K562 (cell line): Measurements from ENCODE around the gene MTIF3. TPM values are rescaled to one million over a fixed set of nuclear protein-coding genes. Genes with fewer than 3 reads are reported as not detected.

Experiments used
- CBFA2T3 ChIP-seq: fragments of 450-650 bp; IDR thresholded peaks from 2 replicates; pipeline ENCODE4 v1.6.1; 2017
- DMBX1 ChIP-seq: fragments of 250-450 bp; sonication (Bioruptor Pico); IDR thresholded peaks from 2 replicates; pipeline ENCODE4 v1.8.0; 2022; ENCODE audit warnings: inconsistent platforms, mild to moderate bottlenecking, moderate library complexity, borderline replicate concordance
- DPF2 ChIP-seq: fragments of 450-650 bp; IDR thresholded peaks from 2 replicates; pipeline ENCODE4 v1.6.1; 2016
- GTF2E2 ChIP-seq: fragments of 200-800 bp; sonication (Bioruptor generic); IDR thresholded peaks from 2 replicates; pipeline ENCODE4 v1.6.1; 2016; ENCODE audit warnings: missing genetic modification characterization, missing compliant biosample characterization
- ILF3 ChIP-seq: fragments of 450-650 bp; IDR thresholded peaks from 2 replicates; pipeline ENCODE4 v1.6.1; 2018; ENCODE audit warnings: antibody characterized with exemption, mild to moderate bottlenecking, moderate library complexity, borderline replicate concordance
- KLF1 ChIP-seq: fragments of 450-650 bp; IDR thresholded peaks from 2 replicates; pipeline ENCODE4 v1.6.1; 2016; ENCODE audit warnings: missing genetic modification characterization, missing compliant biosample characterization
- MAZ ChIP-seq, 2 experiments: fragments of 450-650 bp in 1 of 2; sonication (generic) in 1 of 2; formaldehyde crosslinking; IDR thresholded peaks in 1 of 2; conservative IDR thresholded peaks in 1 of 2; 2 replicates each; pipeline versions ENCODE4 v1.4.0 to v1.5.0; 2020; ENCODE audit warnings: mild to moderate bottlenecking in 1 of 2, missing genetic modification reagents in 1 of 2
- MCM2 ChIP-seq: fragments of 450-650 bp; IDR thresholded peaks from 2 replicates; pipeline ENCODE4 v1.6.1; 2017; ENCODE audit warnings: low read depth, mild to moderate bottlenecking
- PCBP2 ChIP-seq: fragments of 200-400 bp; formaldehyde crosslinking; IDR thresholded peaks from 2 replicates; pipeline ENCODE4 v1.6.1; 2018; ENCODE audit warnings: low read length, low read depth, mild to moderate bottlenecking, moderate library complexity; ENCODE audit not compliant: poor library complexity, severe bottlenecking
- SP1 ChIP-seq: sonication (generic); formaldehyde crosslinking; IDR thresholded peaks from 2 replicates; pipeline ENCODE4 v1.8.1; 2022; ENCODE audit warnings: mild to moderate bottlenecking, missing genetic modification reagents
- SRF ChIP-seq, 2 experiments: fragments of 250-450, 450-650 bp in 1 of 2; sonication (Bioruptor Pico) in 1 of 2; sonication (generic) in 1 of 2; formaldehyde crosslinking; IDR thresholded peaks; 2 replicates each; pipeline versions ENCODE4 v1.5.0 to v1.5.1; 2020 to 2022; ENCODE audit warnings: mild to moderate bottlenecking in 1 of 2, missing genetic modification reagents in 1 of 2
- TAL1 ChIP-seq: fragments of 450-650 bp; IDR thresholded peaks from 2 replicates; pipeline ENCODE4 v1.6.1; 2016; ENCODE audit warnings: mild to moderate bottlenecking
- TBL1XR1 ChIP-seq, 2 experiments: IDR thresholded peaks; 2 replicates each; pipeline ENCODE4 v1.6.1; 2012; ENCODE audit warnings: improper control_type of control experiment in 2 of 2, low read length in 2 of 2, mild to moderate bottlenecking in 1 of 2
- polyA plus RNA-seq, 8 experiments: library from polyadenylated mRNA; depleted of rRNA in 4 of 8; stranded (reverse) in 5 of 8; unstranded in 3 of 8; fragments of >200 nt; fragmentation: Nextera tagmentation in 2 of 8; fragmentation: Illumina TruSeq in 1 of 8; extraction: Ambion mirVana in 2 of 8; extraction: Trizol in 1 of 8; gene quantifications; 2 replicates each; pipeline versions ENCODE4 v1.2.1 to v1.2.3, GENCODE V29; 2011 to 2014; ENCODE audit warnings: inconsistent platforms in 1 of 8, missing spikeins in 1 of 8
- total RNA-seq, 7 experiments: library from RNA; depleted of rRNA in 6 of 7; stranded (reverse); fragments of >200 nt in 6 of 7; fragmentation: Illumina TruSeq in 2 of 7; extraction: Trizol in 2 of 7; gene quantifications; 2 replicates each; pipeline versions ENCODE4 v1.2.1 to v1.2.3, GENCODE V29; 2011 to 2021; ENCODE audit warnings: low replicate concordance in 1 of 7
- TF ChIP-seq, protein P1 (sequence below): fragments of 250-450 bp; sonication (Bioruptor Pico); IDR thresholded peaks from 2 replicates; pipeline ENCODE4 v1.9.0; 2021; ENCODE audit warnings: mild to moderate bottlenecking, inconsistent platforms
- TF ChIP-seq, protein P2 (sequence below): sonication (generic); formaldehyde crosslinking; IDR thresholded peaks from 2 replicates; pipeline ENCODE4 v1.8.0; 2022; ENCODE audit warnings: mild to moderate bottlenecking, low read depth, missing genetic modification reagents
- TF ChIP-seq, protein P3 (sequence below): conservative IDR thresholded peaks from 2 replicates; pipeline ENCODE4 v1.6.1; 2011; ENCODE audit warnings: low read depth, mild to moderate bottlenecking, low read length; ENCODE audit not compliant: control insufficient read depth
- TF ChIP-seq, protein P4 (sequence below): fragments of 200-400 bp; formaldehyde crosslinking; IDR thresholded peaks from 2 replicates; pipeline ENCODE4 v1.6.1; 2017; ENCODE audit warnings: mild to moderate bottlenecking, low read depth, low read length, moderate library complexity
- TF ChIP-seq, protein P5 (sequence below): fragments of 250-450 bp; sonication (Bioruptor Pico); IDR thresholded peaks from 2 replicates; pipeline ENCODE4 v1.5.0; 2021

MTIF3 gene
- total and polyA plus RNA-seq, 9 of the 15 experiments (the other 6 are each of a cell fraction or from before 2014, with no cell fraction given) = 23.5 to 73.6 (median 45.2) TPM

DNA sequence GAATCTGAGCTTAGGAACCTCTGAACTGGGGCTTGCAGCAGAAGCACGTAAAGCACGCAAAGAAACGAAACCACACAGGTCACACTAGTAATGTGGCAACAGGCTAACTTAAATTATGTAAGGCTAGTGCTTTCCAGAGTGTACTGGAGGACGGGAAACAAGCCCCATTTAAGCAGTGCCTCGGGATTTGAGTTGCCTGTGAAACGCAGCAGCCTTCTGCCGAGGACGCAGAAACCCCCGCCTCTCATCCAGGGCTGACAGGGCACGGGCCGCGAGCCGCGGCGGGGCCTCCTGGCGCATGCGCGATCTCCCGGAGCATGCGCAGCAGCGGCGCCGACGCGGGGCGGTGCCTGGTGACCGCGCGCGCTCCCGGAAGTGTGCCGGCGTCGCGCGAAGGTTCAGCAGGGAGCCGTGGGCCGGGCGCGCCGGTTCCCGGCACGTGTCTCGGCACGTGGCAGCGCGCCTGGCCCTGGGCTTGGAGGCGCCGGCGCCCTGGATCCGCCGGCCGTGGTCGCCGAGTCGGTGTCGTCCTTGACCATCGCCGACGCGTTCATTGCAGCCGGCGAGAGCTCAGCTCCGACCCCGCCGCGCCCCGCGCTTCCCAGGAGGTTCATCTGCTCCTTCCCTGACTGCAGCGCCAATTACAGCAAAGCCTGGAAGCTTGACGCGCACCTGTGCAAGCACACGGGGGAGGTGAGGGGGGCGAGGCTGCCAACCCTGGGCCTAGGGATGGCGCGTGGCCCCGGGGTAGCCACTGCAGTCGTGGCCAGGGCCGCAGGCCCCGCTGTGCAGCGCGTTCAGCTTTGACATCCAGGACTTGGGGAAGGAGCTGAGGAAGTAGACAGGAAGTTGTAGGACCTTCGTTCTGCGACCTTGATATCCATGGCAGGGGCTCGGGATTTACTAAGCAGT is 25.9 kb downstream of the MTIF3 start, which contains the start of gene GTF3A (continued):
- TF ChIP-seq, protein P1, sequence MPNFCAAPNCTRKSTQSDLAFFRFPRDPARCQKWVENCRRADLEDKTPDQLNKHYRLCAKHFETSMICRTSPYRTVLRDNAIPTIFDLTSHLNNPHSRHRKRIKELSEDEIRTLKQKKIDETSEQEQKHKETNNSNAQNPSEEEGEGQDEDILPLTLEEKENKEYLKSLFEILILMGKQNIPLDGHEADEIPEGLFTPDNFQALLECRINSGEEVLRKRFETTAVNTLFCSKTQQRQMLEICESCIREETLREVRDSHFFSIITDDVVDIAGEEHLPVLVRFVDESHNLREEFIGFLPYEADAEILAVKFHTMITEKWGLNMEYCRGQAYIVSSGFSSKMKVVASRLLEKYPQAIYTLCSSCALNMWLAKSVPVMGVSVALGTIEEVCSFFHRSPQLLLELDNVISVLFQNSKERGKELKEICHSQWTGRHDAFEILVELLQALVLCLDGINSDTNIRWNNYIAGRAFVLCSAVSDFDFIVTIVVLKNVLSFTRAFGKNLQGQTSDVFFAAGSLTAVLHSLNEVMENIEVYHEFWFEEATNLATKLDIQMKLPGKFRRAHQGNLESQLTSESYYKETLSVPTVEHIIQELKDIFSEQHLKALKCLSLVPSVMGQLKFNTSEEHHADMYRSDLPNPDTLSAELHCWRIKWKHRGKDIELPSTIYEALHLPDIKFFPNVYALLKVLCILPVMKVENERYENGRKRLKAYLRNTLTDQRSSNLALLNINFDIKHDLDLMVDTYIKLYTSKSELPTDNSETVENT (CRISPR knock-in tag) = peak; percentile 71; the same call in 1 of the 2 replicates
- TF ChIP-seq DMBX1 = peak; percentile 35; the same call in 1 of the 2 replicates
- TF ChIP-seq, protein P2, sequence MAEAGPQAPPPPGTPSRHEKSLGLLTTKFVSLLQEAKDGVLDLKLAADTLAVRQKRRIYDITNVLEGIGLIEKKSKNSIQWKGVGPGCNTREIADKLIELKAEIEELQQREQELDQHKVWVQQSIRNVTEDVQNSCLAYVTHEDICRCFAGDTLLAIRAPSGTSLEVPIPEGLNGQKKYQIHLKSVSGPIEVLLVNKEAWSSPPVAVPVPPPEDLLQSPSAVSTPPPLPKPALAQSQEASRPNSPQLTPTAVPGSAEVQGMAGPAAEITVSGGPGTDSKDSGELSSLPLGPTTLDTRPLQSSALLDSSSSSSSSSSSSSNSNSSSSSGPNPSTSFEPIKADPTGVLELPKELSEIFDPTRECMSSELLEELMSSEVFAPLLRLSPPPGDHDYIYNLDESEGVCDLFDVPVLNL = no peak
- no peak for TF ChIP-seq TBL1XR1 (IDR thresholded peaks at IDR 0.05; ENCODE audit: low read length in 2 of 2)
- TF ChIP-seq TAL1 = no peak
- TF ChIP-seq, protein P3, sequence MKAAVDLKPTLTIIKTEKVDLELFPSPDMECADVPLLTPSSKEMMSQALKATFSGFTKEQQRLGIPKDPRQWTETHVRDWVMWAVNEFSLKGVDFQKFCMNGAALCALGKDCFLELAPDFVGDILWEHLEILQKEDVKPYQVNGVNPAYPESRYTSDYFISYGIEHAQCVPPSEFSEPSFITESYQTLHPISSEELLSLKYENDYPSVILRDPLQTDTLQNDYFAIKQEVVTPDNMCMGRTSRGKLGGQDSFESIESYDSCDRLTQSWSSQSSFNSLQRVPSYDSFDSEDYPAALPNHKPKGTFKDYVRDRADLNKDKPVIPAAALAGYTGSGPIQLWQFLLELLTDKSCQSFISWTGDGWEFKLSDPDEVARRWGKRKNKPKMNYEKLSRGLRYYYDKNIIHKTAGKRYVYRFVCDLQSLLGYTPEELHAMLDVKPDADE = peak; percentile 76; the same call in 1 of the 2 replicates
- no peak for TF ChIP-seq GTF2E2 (tag)
- TF ChIP-seq, protein P4, sequence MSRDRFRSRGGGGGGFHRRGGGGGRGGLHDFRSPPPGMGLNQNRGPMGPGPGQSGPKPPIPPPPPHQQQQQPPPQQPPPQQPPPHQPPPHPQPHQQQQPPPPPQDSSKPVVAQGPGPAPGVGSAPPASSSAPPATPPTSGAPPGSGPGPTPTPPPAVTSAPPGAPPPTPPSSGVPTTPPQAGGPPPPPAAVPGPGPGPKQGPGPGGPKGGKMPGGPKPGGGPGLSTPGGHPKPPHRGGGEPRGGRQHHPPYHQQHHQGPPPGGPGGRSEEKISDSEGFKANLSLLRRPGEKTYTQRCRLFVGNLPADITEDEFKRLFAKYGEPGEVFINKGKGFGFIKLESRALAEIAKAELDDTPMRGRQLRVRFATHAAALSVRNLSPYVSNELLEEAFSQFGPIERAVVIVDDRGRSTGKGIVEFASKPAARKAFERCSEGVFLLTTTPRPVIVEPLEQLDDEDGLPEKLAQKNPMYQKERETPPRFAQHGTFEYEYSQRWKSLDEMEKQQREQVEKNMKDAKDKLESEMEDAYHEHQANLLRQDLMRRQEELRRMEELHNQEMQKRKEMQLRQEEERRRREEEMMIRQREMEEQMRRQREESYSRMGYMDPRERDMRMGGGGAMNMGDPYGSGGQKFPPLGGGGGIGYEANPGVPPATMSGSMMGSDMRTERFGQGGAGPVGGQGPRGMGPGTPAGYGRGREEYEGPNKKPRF = no peak
- peak; percentile 31 to 66; a peak in 3 of 4 replicates for TF ChIP-seq MAZ (CRISPR knock-in tag; conservative IDR thresholded peaks at IDR 0.05 in 1 of 2, IDR thresholded peaks at IDR 0.05 in 1 of 2)
- no peak for TF ChIP-seq MCM2
- peak; percentile 45; the same call in 1 of the 2 replicates for TF ChIP-seq KLF1 (tag)
- no peak for TF ChIP-seq ILF3
- no peak for TF ChIP-seq CBFA2T3
- TF ChIP-seq, protein P5, sequence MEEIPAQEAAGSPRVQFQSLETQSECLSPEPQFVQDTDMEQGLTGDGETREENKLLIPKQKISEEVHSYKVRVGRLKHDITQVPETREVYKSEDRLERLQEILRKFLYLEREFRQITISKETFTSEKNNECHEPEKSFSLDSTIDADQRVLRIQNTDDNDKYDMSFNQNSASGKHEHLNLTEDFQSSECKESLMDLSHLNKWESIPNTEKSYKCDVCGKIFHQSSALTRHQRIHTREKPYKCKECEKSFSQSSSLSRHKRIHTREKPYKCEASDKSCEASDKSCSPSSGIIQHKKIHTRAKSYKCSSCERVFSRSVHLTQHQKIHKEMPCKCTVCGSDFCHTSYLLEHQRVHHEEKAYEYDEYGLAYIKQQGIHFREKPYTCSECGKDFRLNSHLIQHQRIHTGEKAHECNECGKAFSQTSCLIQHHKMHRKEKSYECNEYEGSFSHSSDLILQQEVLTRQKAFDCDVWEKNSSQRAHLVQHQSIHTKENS = no peak
- no peak; a peak in 1 of 4 replicates for TF ChIP-seq SRF (CRISPR knock-in tag; IDR thresholded peaks at IDR 0.05)
- no peak for TF ChIP-seq DPF2
- TF ChIP-seq PCBP2 = no peak
- no peak for TF ChIP-seq SP1 (CRISPR knock-in tag)
